ENCODE results near the gene CADM2. TPM values are rescaled to one million over a fixed set of nuclear protein-coding genes. Genes with fewer than 3 reads are reported as not detected.

CADM2 gene
- total RNA-seq, 1 experiment from 2014 or later: 10.9 TPM

- Histone ChIP-seq H2BK12ac (ENCODE audit: insufficient read length, low read depth, low read length) (no peak overlapping the region), H3K14ac (ENCODE audit: insufficient read depth, low read length) (no peak overlapping the region), H3K9ac (ENCODE audit: extremely low read depth, insufficient read length, low read length) (no peak overlapping the region), H2AK5ac (ENCODE audit: insufficient read length, low read length) (no peak overlapping the region), H4K20me1 (ENCODE audit: control insufficient read depth, insufficient read depth, insufficient read length) (no peaks in the 10 kb centered on the region), H2BK120ac (ENCODE audit: low read depth, low read length, poor library complexity, severe bottlenecking) (no peak overlapping the region), H3K27ac (ENCODE audit: insufficient read length, low read depth, low read length) (no peak overlapping the region), H3K56ac (ENCODE audit: insufficient read length, low read depth, low read length) (no peak overlapping the region), H2BK5ac (ENCODE audit: insufficient read length, low read length) (no peak overlapping the region), H4K8ac (replicated peaks; ENCODE audit: insufficient read length, low read depth, low read length) (no peak overlapping the region), H3K4me1 (ENCODE audit: insufficient read depth, low read length) (no peaks in the 10 kb centered on the region), H3K79me1 (ENCODE audit: insufficient read depth, low read depth, low read length, poor library complexity, severe bottlenecking) (no peaks in the 10 kb centered on the region), H2BK20ac (ENCODE audit: low read depth, low read length, poor library complexity, severe bottlenecking) (no peak overlapping the region), H4K91ac (ENCODE audit: insufficient read length, low read depth, low read length) (no peak overlapping the region), H3K23ac (ENCODE audit: insufficient read length, low read depth, low read length) (no peak overlapping the region), H3K18ac (ENCODE audit: insufficient read length, low read depth, low read length) (no peak overlapping the region), H2BK15ac (ENCODE audit: low read depth, low read length) (no peak overlapping the region), H3K4me2 (ENCODE audit: insufficient read depth, insufficient read length, low read length) (no peak overlapping the region), H4K5ac (ENCODE audit: insufficient read length, low read depth, low read length) (no peak overlapping the region), H3K27me3 (ENCODE audit: insufficient read depth, low read length) (no peaks in the 10 kb centered on the region), H3K23me2 (ENCODE audit: insufficient read length, low read depth, low read length, poor library complexity, severe bottlenecking) (no peaks in the 10 kb centered on the region), H3T11ph (ENCODE audit: low read length) (no peak overlapping the region), H3K79me2 (ENCODE audit: insufficient read depth, low read length) (no peaks in the 10 kb centered on the region), H3K4ac (ENCODE audit: low read depth, low read length) (no peak overlapping the region), H3K9me3 (ENCODE audit: control insufficient read depth, low read depth, low read length) (no peaks in the 10 kb centered on the region), H2AFZ (ENCODE audit: low read length) (no peak overlapping the region)
- TF ChIP-seq CTCF (conservative IDR thresholded peaks at IDR 0.05): no peak
- no peaks in the 10 kb centered on the region for H3K27me3 Mint-ChIP-seq (ENCODE audit: low read depth)
- no peak for DNase-seq
- no CpG with 5 or more reads among the region's 1 CpG for WGBS (ENCODE audit: extremely low coverage, insufficient read length, low lambda C conversion rate)
- no peaks in the 10 kb centered on the region for H3K36me3 Mint-ChIP-seq (ENCODE audit: insufficient read depth in 1 of 3, low read depth in 3 of 3)
- H3K4me3 Mint-ChIP-seq: no peak overlapping the region
- H3K4me1 Mint-ChIP-seq: peaks cover 0 to 3% of the 10 kb centered on the region in 2 experiments; a peak in 1 of 4 replicates
- no peaks in the 10 kb centered on the region for H3K9me3 Mint-ChIP-seq
- H3K27ac Mint-ChIP-seq: no peak overlapping the region
Measured at GRCh38 chr3:85483986-85484385, 525.2 kb downstream of the CADM2 start.

Data from H9 (cell line).